BJ (cell line): ENCODE measurements around the gene PMF1. TPM values are rescaled to one million over a fixed set of nuclear protein-coding genes. Genes with fewer than 3 reads are reported as not detected.

ENCODE experiments used
- CTCF ChIA-PET: fragments of 350-600 bp; formaldehyde crosslinking; extraction: SDS; loops from one replicate; lab custom pipeline; 2021; ENCODE audit warnings: antibody characterized with exemption, inconsistent platforms; lab: Yijun Ruan, JAX
- POLR2A ChIA-PET: fragments of 300-600 bp; sonication (Branson Sonifier 250); formaldehyde crosslinking; extraction: SDS; loops from one replicate; lab custom pipeline; 2021; ENCODE audit warnings: antibody characterized with exemption; lab: Charles Lee
- DNase-seq: peaks from one replicate; pipeline ENCODE4 v3.0.0-alpha.2; 2011; ENCODE audit warnings: low read depth
- H3K27me3 ChIP-seq: 2 replicates; pipeline ENCODE4 v1.6.0; 2011; ENCODE audit warnings: low read length; ENCODE audit not compliant: control insufficient read depth, insufficient read depth
- H3K36me3 ChIP-seq: 2 replicates; pipeline ENCODE4 v1.5.1; 2011; ENCODE audit warnings: low read length; ENCODE audit not compliant: control insufficient read depth, insufficient read depth
- H3K4me3 ChIP-seq: 2 replicates; pipeline ENCODE4 v1.5.1; 2011; ENCODE audit warnings: low read depth, mild to moderate bottlenecking, control low read depth, low read length
- polyA plus RNA-seq: library from polyadenylated mRNA; depleted of rRNA; stranded (reverse); fragments of >200 nt; gene quantifications from 2 replicates; pipeline ENCODE4 v1.2.3, GENCODE V29; 2011
- TF ChIP-seq, protein P1 (sequence below): IDR thresholded peaks from 2 replicates; pipeline ENCODE4 v1.5.1; 2011; ENCODE audit warnings: low read depth, mild to moderate bottlenecking, control low read depth, inconsistent platforms, low read length, moderate library complexity; ENCODE audit not compliant: insufficient read depth

Gene PMF1
- polyA plus RNA-seq, 1 experiment = 73.1 TPM

DNA sequence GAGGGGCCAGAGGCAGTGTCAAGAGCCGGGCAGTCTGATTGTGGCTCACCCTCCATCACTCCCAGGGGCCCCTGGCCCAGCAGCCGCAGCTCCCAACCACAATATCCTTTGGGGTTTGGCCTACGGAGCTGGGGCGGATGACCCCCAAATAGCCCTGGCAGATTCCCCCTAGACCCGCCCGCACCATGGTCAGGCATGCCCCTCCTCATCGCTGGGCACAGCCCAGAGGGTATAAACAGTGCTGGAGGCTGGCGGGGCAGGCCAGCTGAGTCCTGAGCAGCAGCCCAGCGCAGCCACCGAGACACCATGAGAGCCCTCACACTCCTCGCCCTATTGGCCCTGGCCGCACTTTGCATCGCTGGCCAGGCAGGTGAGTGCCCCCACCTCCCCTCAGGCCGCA, 29.1 kb downstream of the PMF1 start, which contains the start of gene BGLAP:
Gene BGLAP (plus strand): TSS at position 259 of the 400 bp plus-strand sequence. CDS start 48 bp downstream, at position 307.
- TF ChIP-seq, protein P1, sequence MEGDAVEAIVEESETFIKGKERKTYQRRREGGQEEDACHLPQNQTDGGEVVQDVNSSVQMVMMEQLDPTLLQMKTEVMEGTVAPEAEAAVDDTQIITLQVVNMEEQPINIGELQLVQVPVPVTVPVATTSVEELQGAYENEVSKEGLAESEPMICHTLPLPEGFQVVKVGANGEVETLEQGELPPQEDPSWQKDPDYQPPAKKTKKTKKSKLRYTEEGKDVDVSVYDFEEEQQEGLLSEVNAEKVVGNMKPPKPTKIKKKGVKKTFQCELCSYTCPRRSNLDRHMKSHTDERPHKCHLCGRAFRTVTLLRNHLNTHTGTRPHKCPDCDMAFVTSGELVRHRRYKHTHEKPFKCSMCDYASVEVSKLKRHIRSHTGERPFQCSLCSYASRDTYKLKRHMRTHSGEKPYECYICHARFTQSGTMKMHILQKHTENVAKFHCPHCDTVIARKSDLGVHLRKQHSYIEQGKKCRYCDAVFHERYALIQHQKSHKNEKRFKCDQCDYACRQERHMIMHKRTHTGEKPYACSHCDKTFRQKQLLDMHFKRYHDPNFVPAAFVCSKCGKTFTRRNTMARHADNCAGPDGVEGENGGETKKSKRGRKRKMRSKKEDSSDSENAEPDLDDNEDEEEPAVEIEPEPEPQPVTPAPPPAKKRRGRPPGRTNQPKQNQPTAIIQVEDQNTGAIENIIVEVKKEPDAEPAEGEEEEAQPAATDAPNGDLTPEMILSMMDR = no peak
- Histone ChIP-seq H3K27me3 (peaks cover 1% of the 10 kb centered on the region; the same call in 1 of the 2 replicates), H3K4me3 (no peak within 1 kb of the TSS), H3K36me3 (peaks cover 4% of the 10 kb centered on the region)
- DNase-seq = no peak
- ChIA-PET POLR2A (no interaction called here), CTCF (no interaction called here)

DNA sequence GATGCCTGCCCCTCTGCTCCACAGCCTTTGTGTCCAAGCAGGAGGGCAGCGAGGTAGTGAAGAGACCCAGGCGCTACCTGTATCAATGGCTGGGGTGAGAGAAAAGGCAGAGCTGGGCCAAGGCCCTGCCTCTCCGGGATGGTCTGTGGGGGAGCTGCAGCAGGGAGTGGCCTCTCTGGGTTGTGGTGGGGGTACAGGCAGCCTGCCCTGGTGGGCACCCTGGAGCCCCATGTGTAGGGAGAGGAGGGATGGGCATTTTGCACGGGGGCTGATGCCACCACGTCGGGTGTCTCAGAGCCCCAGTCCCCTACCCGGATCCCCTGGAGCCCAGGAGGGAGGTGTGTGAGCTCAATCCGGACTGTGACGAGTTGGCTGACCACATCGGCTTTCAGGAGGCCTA, 29.9 kb downstream of the PMF1 start:
- DNase-seq = no peak
- POLR2A ChIA-PET = no interaction called here
- CTCF ChIA-PET = interaction anchor here (0.6 to 1.2 kb wide), 2 partner anchors 10 to 319 kb away, joined by 3 read pairs; no protein-coding TSS in a partner anchor
- H3K4me3 ChIP-seq = no peak overlapping the region
- TF ChIP-seq, protein P1 = no peak
- H3K36me3 ChIP-seq = peaks cover 3% of the 10 kb centered on the region
- H3K27me3 ChIP-seq = peaks cover 1% of the 10 kb centered on the region; the same call in 1 of the 2 replicates

DNA sequence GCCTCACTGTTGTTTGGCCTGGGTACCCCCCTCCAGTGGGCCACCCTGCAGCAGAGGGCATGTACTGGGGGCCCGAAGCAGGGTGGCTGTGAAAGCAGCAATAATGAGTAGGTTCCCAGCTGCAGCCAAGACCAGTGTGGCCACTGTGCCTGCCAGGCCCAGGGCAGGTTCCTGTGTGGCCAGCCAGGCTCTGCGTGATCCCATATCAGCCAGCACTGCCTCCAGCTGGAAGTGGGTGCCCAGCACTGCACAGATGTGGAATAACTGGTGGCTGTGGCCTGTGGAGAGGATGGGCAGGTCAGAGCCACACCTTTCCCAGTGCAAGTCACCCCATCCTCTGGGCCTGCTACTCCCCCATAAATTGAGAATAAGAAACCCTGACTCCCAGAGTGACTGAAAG, 31.3 kb downstream of the PMF1 start:
- ChIA-PET CTCF (no interaction called here), POLR2A (no interaction called here)
- Histone ChIP-seq H3K4me3 (no peak overlapping the region), H3K36me3 (peaks cover 6% of the 10 kb centered on the region), H3K27me3 (peaks cover 1% of the 10 kb centered on the region; the same call in 1 of the 2 replicates)
- no peak for DNase-seq
- TF ChIP-seq, protein P1 = no peak

DNA sequence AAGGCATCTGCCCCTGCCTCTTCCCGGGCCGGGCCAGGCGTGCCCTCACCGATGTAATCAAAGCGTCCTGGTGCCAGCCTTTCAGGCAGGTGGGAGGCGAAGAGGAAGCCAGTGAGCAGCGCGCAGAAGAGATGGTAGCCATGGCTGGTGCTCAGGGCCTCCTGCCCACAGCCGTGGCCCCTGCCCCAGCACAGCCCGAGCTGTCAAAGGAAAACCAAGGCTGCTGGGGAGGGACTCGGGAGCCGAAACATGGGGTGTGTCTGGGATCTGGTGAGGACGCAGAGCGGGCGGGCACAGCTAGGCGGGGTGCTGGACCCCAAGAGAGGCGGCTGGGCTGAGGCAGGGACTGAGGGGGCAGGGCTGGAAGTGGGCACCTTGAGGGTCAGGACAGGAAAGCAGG, 31.9 kb downstream of the PMF1 start:
- TF ChIP-seq, protein P1 = no peak
- peaks cover 1% of the 10 kb centered on the region; the same call in 1 of the 2 replicates for H3K27me3 ChIP-seq
- no peak for DNase-seq
- ChIA-PET POLR2A (no interaction called here), CTCF (no interaction called here)
- no peak overlapping the region for H3K4me3 ChIP-seq
- peaks cover 7% of the 10 kb centered on the region for H3K36me3 ChIP-seq

DNA sequence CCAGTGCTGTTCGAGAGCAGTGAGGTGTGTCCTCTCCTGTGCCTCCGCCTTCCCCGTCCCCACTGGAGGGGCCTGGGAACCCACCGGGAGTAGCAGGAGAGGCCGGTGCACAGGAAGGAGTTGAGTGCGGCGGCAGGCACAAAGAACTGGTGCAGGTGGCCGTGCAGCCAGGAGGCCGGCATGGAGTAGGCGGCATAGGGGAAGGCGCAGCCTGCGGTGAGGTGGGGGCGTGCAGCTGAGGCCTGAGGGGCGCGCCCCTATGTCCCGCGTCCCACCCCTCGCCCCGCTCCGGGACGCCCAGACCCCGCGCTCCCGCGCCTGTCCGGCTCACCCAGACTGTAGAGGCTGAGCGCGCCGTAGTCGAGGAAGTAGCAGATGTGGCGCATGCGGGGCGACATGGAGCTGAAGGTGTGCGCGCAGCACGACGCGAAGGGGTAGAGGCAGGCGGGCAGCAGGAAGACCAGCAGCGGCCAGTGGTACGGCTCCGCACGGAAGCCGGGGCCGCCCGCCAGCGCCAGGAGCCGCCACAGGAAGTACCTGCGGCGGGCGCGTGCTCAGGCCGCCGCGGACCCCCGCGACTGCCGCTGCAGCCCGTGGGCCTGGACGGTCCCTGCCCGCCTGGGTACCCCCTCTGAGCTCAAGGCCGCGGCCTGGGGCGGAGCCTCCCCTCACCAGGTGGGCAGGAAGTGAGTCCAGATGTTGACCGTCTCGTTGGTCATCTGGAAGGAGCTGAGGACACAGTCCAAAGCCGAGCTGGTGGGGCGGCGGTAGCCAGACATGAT, 32.8 kb downstream of the PMF1 start:
- no peak for DNase-seq
- H3K36me3 ChIP-seq = peaks cover 15% of the 10 kb centered on the region
- POLR2A ChIA-PET = no interaction called here
- CTCF ChIA-PET = interaction anchor here (1.2 to 3.0 kb wide), 4 partner anchors 12 to 149 kb away, joined by 3 to 12 read pairs (median 4); no protein-coding TSS in a partner anchor
- H3K4me3 ChIP-seq = peak overlapping the region; percentile 26
- TF ChIP-seq, protein P1 = no peak
- H3K27me3 ChIP-seq = peaks cover 1% of the 10 kb centered on the region; the same call in 1 of the 2 replicates
